Measurements from ENCODE around the gene PTK7. TPM values are rescaled to one million over a fixed set of nuclear protein-coding genes. Genes with fewer than 3 reads are reported as not detected.
A peak's percentile ranks its signal among the peaks of the same experiment; 100 is the strongest.

The PTK7 gene
- total and polyA plus RNA-seq, 2 experiments from 2014 or later: 46.1 to 147 TPM

DNA sequence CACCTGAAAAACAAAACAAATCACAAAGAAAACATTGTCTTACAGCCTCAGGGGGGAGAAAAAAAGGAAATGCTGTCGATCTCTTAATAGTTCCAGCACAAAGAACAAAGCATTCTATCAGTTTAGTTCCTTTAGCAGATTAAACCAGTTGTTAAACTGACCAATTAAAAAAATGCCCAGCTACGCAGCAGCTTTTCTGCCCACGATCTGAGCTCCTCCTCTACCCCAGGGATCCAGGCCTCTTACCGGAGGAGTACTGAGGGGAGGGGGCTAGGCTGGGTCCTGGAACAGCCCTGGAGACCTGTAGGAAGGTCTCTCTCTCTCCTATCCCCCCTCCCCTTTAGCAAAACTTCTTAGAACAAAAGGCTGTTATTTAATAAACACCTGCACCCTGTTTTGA lies 13.4 kb downstream of the PTK7 start (continued):
- TF ChIP-seq, protein P1, sequence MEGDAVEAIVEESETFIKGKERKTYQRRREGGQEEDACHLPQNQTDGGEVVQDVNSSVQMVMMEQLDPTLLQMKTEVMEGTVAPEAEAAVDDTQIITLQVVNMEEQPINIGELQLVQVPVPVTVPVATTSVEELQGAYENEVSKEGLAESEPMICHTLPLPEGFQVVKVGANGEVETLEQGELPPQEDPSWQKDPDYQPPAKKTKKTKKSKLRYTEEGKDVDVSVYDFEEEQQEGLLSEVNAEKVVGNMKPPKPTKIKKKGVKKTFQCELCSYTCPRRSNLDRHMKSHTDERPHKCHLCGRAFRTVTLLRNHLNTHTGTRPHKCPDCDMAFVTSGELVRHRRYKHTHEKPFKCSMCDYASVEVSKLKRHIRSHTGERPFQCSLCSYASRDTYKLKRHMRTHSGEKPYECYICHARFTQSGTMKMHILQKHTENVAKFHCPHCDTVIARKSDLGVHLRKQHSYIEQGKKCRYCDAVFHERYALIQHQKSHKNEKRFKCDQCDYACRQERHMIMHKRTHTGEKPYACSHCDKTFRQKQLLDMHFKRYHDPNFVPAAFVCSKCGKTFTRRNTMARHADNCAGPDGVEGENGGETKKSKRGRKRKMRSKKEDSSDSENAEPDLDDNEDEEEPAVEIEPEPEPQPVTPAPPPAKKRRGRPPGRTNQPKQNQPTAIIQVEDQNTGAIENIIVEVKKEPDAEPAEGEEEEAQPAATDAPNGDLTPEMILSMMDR (conservative IDR thresholded peaks at IDR 0.05; ENCODE audit: low read depth in 2 of 2): no peak

DNA sequence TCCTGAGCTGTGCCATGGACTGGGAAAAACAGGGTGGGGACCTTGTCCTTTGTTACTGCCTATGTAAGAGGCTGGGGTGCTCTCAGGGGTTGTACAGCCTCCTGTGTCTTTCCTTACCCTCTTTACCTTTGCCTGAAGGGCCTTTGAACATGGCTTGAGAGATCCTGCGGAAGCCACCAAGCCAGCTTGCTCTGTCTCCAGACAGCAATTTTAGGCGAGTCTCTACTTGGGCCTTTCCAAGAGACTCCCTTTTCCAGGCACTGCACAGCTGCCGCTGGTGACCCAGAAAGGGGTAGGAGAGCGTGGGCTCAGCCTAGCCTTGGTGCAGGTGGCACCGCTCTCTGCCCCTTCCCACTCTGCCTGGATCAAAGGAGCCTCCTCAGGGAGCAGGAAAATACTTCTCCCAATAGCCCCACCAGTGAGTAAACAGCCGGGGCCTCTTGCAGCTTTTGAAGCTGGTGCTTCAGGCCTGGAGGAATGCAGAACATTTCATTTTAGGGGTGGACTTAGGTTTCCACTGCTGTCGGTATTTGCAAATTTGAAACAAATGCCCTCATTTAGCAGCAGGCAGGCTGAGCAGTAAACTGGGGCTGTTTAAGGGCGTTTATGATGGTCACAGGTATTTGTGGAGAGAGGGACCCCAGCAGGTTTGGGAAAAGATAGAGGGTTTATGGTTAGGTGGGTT lies 13.9 kb downstream of the PTK7 start:
- Histone ChIP-seq H3K27me3 (ENCODE audit: insufficient read depth) (no peaks in the 10 kb centered on the region), H3K79me2 (replicated peaks; ENCODE audit: insufficient read depth) (peaks cover 74% of the 10 kb centered on the region), H3K9me2 (ENCODE audit: insufficient read depth) (no peaks in the 10 kb centered on the region), H3K36me3 (ENCODE audit: insufficient read depth) (no peaks in the 10 kb centered on the region), H3K4me1 (ENCODE audit: insufficient read depth) (peaks cover 52% of the 10 kb centered on the region), H2AFZ (no peak overlapping the region), H3K4me3 (peak overlapping the region; percentile 44), H3K27ac (ENCODE audit: low read depth) (peak overlapping the region; percentile 93), H3K4me2 (peak overlapping the region; percentile 70), H3F3A (replicated peaks; ENCODE audit: low read depth) (peaks cover 16% of the 10 kb centered on the region), H4K20me1 (replicated peaks; ENCODE audit: insufficient read depth) (peaks cover 6% of the 10 kb centered on the region)
- Mint-ChIP-seq H3K9me3 (no peaks in the 10 kb centered on the region), H3K4me1 (peaks cover 62% of the 10 kb centered on the region), H3K27ac (peak overlapping the region; percentile 92), H3K27me3 (ENCODE audit: insufficient read depth, low read depth, poor library complexity) (peaks cover 5% of the 10 kb centered on the region), H3K4me3 (peak overlapping the region; percentile 46), H3K36me3 (ENCODE audit: low read depth) (no peaks in the 10 kb centered on the region; the same call in 2 of the 3 replicates)
- TF ChIP-seq JUNB (IDR thresholded peaks at IDR 0.05; ENCODE audit: unreplicated experiment): no peak
- no peak for TF ChIP-seq EZH2 (IDR thresholded peaks at IDR 0.05; ENCODE audit: low read depth, unreplicated experiment)
- no peak for TF ChIP-seq STAT1 (IDR thresholded peaks at IDR 0.05; ENCODE audit: unreplicated experiment)
- TF ChIP-seq NANOG (IDR thresholded peaks at IDR 0.05; ENCODE audit: borderline replicate concordance): no peak
- TF ChIP-seq ZNF114 (CRISPR knock-in tag; IDR thresholded peaks at IDR 0.05): no peak
- ATAC-seq (peak; percentile 55), DNase-seq (ENCODE audit: low spot score) (peak; percentile 63)

DNA sequence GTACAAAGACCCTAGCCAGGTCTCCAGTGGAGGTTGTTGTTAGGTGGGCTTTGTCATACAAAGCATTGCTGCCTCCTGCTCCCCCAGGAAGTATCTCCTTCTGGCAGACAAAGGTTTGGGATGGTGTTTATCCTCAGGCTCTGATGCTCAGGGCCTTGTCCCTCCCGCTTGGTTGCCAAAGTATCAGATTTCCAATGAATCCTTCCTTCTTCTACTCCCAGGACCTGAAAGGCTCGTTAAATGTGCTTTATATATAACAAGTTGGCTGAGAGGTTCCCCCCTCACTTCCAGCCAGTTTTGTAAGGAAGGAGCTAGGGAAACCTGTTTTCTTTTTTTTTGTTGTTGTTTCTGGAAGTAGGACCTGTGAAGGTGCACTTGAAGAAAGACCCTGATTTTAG lies 14.4 kb downstream of the PTK7 start:
- ATAC-seq: peak; percentile 75
- Histone ChIP-seq H4K20me1 (replicated peaks; ENCODE audit: insufficient read depth) (peaks cover 5% of the 10 kb centered on the region), H3K4me2 (peak overlapping the region; percentile 70), H3K9me2 (ENCODE audit: insufficient read depth) (no peaks in the 10 kb centered on the region), H3K4me3 (peak overlapping the region; percentile 44), H3K27ac (ENCODE audit: low read depth) (peak overlapping the region; percentile 93), H3F3A (replicated peaks; ENCODE audit: low read depth) (peaks cover 16% of the 10 kb centered on the region), H3K4me1 (ENCODE audit: insufficient read depth) (peaks cover 55% of the 10 kb centered on the region), H3K27me3 (ENCODE audit: insufficient read depth) (no peaks in the 10 kb centered on the region), H3K79me2 (replicated peaks; ENCODE audit: insufficient read depth) (peaks cover 74% of the 10 kb centered on the region), H2AFZ (no peak overlapping the region), H3K36me3 (ENCODE audit: insufficient read depth) (no peaks in the 10 kb centered on the region)
- Mint-ChIP-seq H3K4me1 (peaks cover 66% of the 10 kb centered on the region), H3K27ac (peak overlapping the region; percentile 92), H3K27me3 (ENCODE audit: insufficient read depth, low read depth, poor library complexity) (peaks cover 5% of the 10 kb centered on the region), H3K36me3 (ENCODE audit: low read depth) (no peaks in the 10 kb centered on the region; the same call in 2 of the 3 replicates), H3K4me3 (peak overlapping the region; percentile 46), H3K9me3 (no peaks in the 10 kb centered on the region)
- DNase-seq (ENCODE audit: low spot score): peak; percentile 82
- TF ChIP-seq, protein P2, sequence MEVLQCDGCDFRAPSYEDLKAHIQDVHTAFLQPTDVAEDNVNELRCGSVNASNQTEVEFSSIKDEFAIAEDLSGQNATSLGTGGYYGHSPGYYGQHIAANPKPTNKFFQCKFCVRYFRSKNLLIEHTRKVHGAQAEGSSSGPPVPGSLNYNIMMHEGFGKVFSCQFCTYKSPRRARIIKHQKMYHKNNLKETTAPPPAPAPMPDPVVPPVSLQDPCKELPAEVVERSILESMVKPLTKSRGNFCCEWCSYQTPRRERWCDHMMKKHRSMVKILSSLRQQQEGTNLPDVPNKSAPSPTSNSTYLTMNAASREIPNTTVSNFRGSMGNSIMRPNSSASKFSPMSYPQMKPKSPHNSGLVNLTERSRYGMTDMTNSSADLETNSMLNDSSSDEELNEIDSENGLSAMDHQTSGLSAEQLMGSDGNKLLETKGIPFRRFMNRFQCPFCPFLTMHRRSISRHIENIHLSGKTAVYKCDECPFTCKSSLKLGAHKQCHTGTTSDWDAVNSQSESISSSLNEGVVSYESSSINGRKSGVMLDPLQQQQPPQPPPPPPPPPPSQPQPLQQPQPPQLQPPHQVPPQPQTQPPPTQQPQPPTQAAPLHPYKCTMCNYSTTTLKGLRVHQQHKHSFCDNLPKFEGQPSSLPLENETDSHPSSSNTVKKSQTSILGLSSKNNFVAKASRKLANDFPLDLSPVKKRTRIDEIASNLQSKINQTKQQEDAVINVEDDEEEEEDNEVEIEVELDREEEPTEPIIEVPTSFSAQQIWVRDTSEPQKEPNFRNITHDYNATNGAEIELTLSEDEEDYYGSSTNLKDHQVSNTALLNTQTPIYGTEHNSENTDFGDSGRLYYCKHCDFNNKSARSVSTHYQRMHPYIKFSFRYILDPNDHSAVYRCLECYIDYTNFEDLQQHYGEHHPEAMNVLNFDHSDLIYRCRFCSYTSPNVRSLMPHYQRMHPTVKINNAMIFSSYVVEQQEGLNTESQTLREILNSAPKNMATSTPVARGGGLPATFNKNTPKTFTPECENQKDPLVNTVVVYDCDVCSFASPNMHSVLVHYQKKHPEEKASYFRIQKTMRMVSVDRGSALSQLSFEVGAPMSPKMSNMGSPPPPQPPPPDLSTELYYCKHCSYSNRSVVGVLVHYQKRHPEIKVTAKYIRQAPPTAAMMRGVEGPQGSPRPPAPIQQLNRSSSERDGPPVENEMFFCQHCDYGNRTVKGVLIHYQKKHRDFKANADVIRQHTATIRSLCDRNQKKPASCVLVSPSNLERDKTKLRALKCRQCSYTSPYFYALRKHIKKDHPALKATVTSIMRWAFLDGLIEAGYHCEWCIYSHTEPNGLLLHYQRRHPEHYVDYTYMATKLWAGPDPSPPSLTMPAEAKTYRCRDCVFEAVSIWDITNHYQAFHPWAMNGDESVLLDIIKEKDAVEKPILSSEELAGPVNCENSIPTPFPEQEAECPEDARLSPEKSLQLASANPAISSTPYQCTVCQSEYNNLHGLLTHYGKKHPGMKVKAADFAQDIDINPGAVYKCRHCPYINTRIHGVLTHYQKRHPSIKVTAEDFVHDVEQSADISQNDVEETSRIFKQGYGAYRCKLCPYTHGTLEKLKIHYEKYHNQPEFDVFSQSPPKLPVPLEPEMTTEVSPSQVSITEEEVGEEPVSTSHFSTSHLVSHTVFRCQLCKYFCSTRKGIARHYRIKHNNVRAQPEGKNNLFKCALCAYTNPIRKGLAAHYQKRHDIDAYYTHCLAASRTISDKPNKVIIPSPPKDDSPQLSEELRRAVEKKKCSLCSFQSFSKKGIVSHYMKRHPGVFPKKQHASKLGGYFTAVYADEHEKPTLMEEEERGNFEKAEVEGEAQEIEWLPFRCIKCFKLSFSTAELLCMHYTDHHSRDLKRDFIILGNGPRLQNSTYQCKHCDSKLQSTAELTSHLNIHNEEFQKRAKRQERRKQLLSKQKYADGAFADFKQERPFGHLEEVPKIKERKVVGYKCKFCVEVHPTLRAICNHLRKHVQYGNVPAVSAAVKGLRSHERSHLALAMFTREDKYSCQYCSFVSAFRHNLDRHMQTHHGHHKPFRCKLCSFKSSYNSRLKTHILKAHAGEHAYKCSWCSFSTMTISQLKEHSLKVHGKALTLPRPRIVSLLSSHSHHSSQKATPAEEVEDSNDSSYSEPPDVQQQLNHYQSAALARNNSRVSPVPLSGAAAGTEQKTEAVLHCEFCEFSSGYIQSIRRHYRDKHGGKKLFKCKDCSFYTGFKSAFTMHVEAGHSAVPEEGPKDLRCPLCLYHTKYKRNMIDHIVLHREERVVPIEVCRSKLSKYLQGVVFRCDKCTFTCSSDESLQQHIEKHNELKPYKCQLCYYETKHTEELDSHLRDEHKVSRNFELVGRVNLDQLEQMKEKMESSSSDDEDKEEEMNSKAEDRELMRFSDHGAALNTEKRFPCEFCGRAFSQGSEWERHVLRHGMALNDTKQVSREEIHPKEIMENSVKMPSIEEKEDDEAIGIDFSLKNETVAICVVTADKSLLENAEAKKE (CRISPR knock-in tag; IDR thresholded peaks at IDR 0.05): peak; percentile 60; the same call in 1 of the 2 replicates
- TF ChIP-seq POLR2AphosphoS5 (IDR thresholded peaks at IDR 0.05; ENCODE audit: low read depth) (0 out of 2 replicates have a peak, but pooled peaks have one; percentile 19), NANOG (IDR thresholded peaks at IDR 0.05; ENCODE audit: borderline replicate concordance) (no peak), EZH2 (IDR thresholded peaks at IDR 0.05; ENCODE audit: low read depth, unreplicated experiment) (no peak)
- TF ChIP-seq, protein P1 (conservative IDR thresholded peaks at IDR 0.05; ENCODE audit: low read depth in 2 of 2): no peak

Data from GM23338 (cell line).